Esophagus muscularis mucosa (tissue), 4 donors: Measurements from ENCODE around the gene PRR12. TPM values are rescaled to one million over a fixed set of nuclear protein-coding genes. Genes with fewer than 3 reads are reported as not detected.

Experiments
- DNase-seq: peaks from one replicate; pipeline ENCODE4 v3.0.0-alpha.2; 2017; ENCODE audit errors: extremely low spot score
- H3K27ac ChIP-seq, 4 donors: fragments of 200-600 bp; sonication (generic); replicated peaks in 1 of 4; 1 replicate in 3 of 4; 2 replicates in 1 of 4; pipeline ENCODE4 v1.5.1; 2016 to 2019; ENCODE audit warnings: mild to moderate bottlenecking in 1 of 4
- H3K27me3 ChIP-seq, 4 donors: fragments of 200-600 bp; sonication (generic); one replicate each; pipeline versions ENCODE4 v1.5.1 to v1.6.0; 2016 to 2019
- H3K36me3 ChIP-seq, 4 donors: fragments of 200-600 bp; sonication (generic); one replicate each; pipeline ENCODE4 v1.5.1; 2016 to 2019
- H3K4me1 ChIP-seq, 4 donors: fragments of 200-600 bp; sonication (generic); one replicate each; pipeline ENCODE4 v1.5.1; 2016 to 2019
- H3K4me3 ChIP-seq, 4 donors: fragments of 200-600 bp; sonication (generic); 1 replicate in 2 of 4; 2 replicates in 2 of 4; pipeline ENCODE4 v1.5.1; 2016 to 2019; ENCODE audit warnings: mild to moderate bottlenecking in 4 of 4, moderate library complexity in 1 of 4
- H3K9me3 ChIP-seq, 4 donors: fragments of 200-600 bp; sonication (generic); 1 replicate in 3 of 4; 2 replicates in 1 of 4; pipeline ENCODE4 v1.5.1; 2016 to 2019
- CTCF ChIP-seq, 3 experiments: fragments of 200-600 bp in 2 of 3; fragments of 450-650 bp in 1 of 3; sonication (generic) in 2 of 3; IDR thresholded peaks; one replicate each; pipeline ENCODE4 v1.5.1; 2017 to 2019; ENCODE audit warnings: antibody characterized with exemption in 3 of 3, mild to moderate bottlenecking in 2 of 3, moderate library complexity in 1 of 3
- EP300 ChIP-seq: sonication (generic); formaldehyde crosslinking; IDR thresholded peaks from one replicate; pipeline ENCODE4 v1.6.1; 2017; ENCODE audit warnings: antibody characterized with exemption
- POLR2A ChIP-seq: fragments of 450-650 bp; IDR thresholded peaks from one replicate; pipeline ENCODE4 v1.6.1; 2017; ENCODE audit warnings: antibody characterized with exemption, moderate library complexity, mild to moderate bottlenecking, low read depth
- POLR2AphosphoS5 ChIP-seq, 2 donors: sonication (generic); formaldehyde crosslinking; IDR thresholded peaks; one replicate each; pipeline ENCODE4 v1.6.1; 2017; ENCODE audit warnings: antibody characterized with exemption in 2 of 2
- WGBS: methylation state at CpG from one replicate; pipeline ENCODE4 v1.1.5; 2018; 5-methylcytosine and 5-hydroxymethylcytosine counted together
- intact Hi-C: fragments of 100-400 bp; cut with DNase I; formaldehyde crosslinking; loops from one replicate; pipeline ENCODE4 v1.15.1; 2023
- total RNA-seq, 4 donors: library from RNA; depleted of rRNA; stranded (reverse); fragments of >200 nt; gene quantifications; one replicate each; pipeline versions ENCODE4 v1.1.0 to v1.2.1, GENCODE V29; 2016

Gene PRR12
- total RNA-seq, 4 donors from 2014 or later = 9.4 to 29.1 (median 16.3) TPM

GRCh38 chr19:49553451-49554271, 37.3 kb upstream of the PRR12 start:
- intact Hi-C loops = no loop called here
- DNase-seq = no peak
- Histone ChIP-seq H3K4me1 (peaks cover 10 to 24% (median 17%) of the 10 kb centered on the region in 4 donors), H3K36me3 (peaks cover 15 to 48% (median 40%) of the 10 kb centered on the region in 4 donors), H3K27ac (peak overlapping the region in 3 of 4 donors; percentile 45 to 62 (median 55)), H3K27me3 (no peaks in the 10 kb centered on the region), H3K4me3 (no peak overlapping the region), H3K9me3 (no peaks in the 10 kb centered on the region)
- TF ChIP-seq POLR2AphosphoS5 (IDR thresholded peaks at IDR 0.05) = peak; percentile 7 to 20
- TF ChIP-seq CTCF (IDR thresholded peaks at IDR 0.05) = no peak
- 72% methylated on average over 10 of the region's 10 CpGs for WGBS

GRCh38 chr19:49554701-49555181, 36.2 kb upstream of the PRR12 start:
- no peak overlapping the region for H3K4me3 ChIP-seq
- peaks cover 26 to 59% (median 51%) of the 10 kb centered on the region in 4 donors for H3K36me3 ChIP-seq
- DNase-seq = no peak
- H3K27ac ChIP-seq = peak overlapping the region in 3 of 4 donors; percentile 45 to 62 (median 55)
- 85% methylated on average over 17 of the region's 17 CpGs for WGBS
- peaks cover 10 to 26% (median 18%) of the 10 kb centered on the region in 4 donors for H3K4me1 ChIP-seq
- H3K27me3 ChIP-seq = no peaks in the 10 kb centered on the region
- TF ChIP-seq POLR2AphosphoS5 (IDR thresholded peaks at IDR 0.05) = peak; percentile 33 to 59
- no peak for TF ChIP-seq EP300
- H3K9me3 ChIP-seq = no peaks in the 10 kb centered on the region
- intact Hi-C loops = no loop called here

GRCh38 chr19:49555600-49556411, 35.2 kb upstream of the PRR12 start:
- TF ChIP-seq POLR2AphosphoS5 (IDR thresholded peaks at IDR 0.05) (no peak), CTCF (IDR thresholded peaks at IDR 0.05) (no peak), EP300 (no peak), POLR2A (no peak)
- H3K4me1 ChIP-seq = peaks cover 10 to 32% (median 27%) of the 10 kb centered on the region in 4 donors
- no peaks in the 10 kb centered on the region for H3K27me3 ChIP-seq
- 78% methylated on average over 49 of the region's 53 CpGs for WGBS
- intact Hi-C loops = no loop called here
- peak overlapping the region in 2 of 4 donors; percentile 12 to 30 for H3K4me3 ChIP-seq
- peak overlapping the region; percentile 5 to 65 (median 54) for H3K27ac ChIP-seq
- peaks cover 27 to 68% (median 59%) of the 10 kb centered on the region in 4 donors for H3K36me3 ChIP-seq
- DNase-seq = no peak
- no peaks in the 10 kb centered on the region for H3K9me3 ChIP-seq

GRCh38 chr19:49556412-49557398, 34.3 kb upstream of the PRR12 start:
- no peak for DNase-seq
- TF ChIP-seq POLR2A = no peak
- TF ChIP-seq EP300 = no peak
- no peak for TF ChIP-seq POLR2AphosphoS5 (IDR thresholded peaks at IDR 0.05)
- Histone ChIP-seq H3K27ac (peak overlapping the region in 3 of 4 donors; percentile 5 to 65 (median 59)), H3K9me3 (no peaks in the 10 kb centered on the region), H3K36me3 (peaks cover 27 to 71% (median 59%) of the 10 kb centered on the region in 4 donors), H3K4me1 (peaks cover 10 to 35% (median 29%) of the 10 kb centered on the region in 4 donors), H3K27me3 (no peaks in the 10 kb centered on the region), H3K4me3 (peak overlapping the region in 2 of 4 donors; percentile 12 to 30)
- WGBS = 83% methylated on average over 40 of the region's 66 CpGs
- intact Hi-C loops = no loop called here
